Natural killer cell (primary cell): ENCODE data around the gene ASPHD2. TPM values are rescaled to one million over a fixed set of nuclear protein-coding genes. Genes with fewer than 3 reads are reported as not detected.

Experiments used
- ATAC-seq, 3 donors: fragments of 150-1000 bp in 2 of 3; fragments of 200-7000 bp in 1 of 3; cut with Tn5 transposase; 1 replicate in 1 of 3; 2 replicates in 2 of 3; pipeline ENCODE4 v1.10.0; 2021; ENCODE audit warnings: mild to moderate bottlenecking in 2 of 3, moderate library complexity in 2 of 3
- DNase-seq, 2 donors: peaks; one replicate each; pipeline versions ENCODE4 v3.0.0 to v3.0.0-alpha.2; 2013 to 2021; ENCODE audit warnings: mixed read lengths in 1 of 2
- H3K27ac ChIP-seq: one replicate; pipeline ENCODE4 v1.5.1; 2013; ENCODE audit warnings: mild to moderate bottlenecking, low read length
- H3K27me3 ChIP-seq: one replicate; pipeline ENCODE4 v1.6.1; 2013; ENCODE audit warnings: low read length; ENCODE audit not compliant: control insufficient read depth, insufficient read depth
- H3K36me3 ChIP-seq: one replicate; pipeline ENCODE4 v1.6.1; 2013; ENCODE audit warnings: low read length; ENCODE audit not compliant: control insufficient read depth, insufficient read depth
- H3K4me1 ChIP-seq: one replicate; pipeline ENCODE4 v1.6.1; 2013; ENCODE audit warnings: low read length; ENCODE audit not compliant: control insufficient read depth, insufficient read depth
- H3K4me3 ChIP-seq: one replicate; pipeline ENCODE4 v1.5.1; 2013; ENCODE audit warnings: low read length
- H3K9me3 ChIP-seq: one replicate; pipeline ENCODE4 v1.6.1; 2013; ENCODE audit warnings: low read length; ENCODE audit not compliant: control insufficient read depth, insufficient read depth
- H3K27ac Mint-ChIP-seq, 2 donors: one replicate each; pipeline ENCODE4 v1.8.0; 2022; ENCODE audit warnings: mild to moderate bottlenecking in 2 of 2, mixed read lengths in 2 of 2, moderate library complexity in 1 of 2
- H3K27me3 Mint-ChIP-seq, 2 donors: one replicate each; pipeline ENCODE4 v1.8.0; 2022; ENCODE audit warnings: low read depth in 2 of 2, mixed read lengths in 2 of 2
- H3K36me3 Mint-ChIP-seq: one replicate; pipeline ENCODE4 v1.8.0; 2022; ENCODE audit warnings: mixed read lengths
- H3K4me1 Mint-ChIP-seq, 2 donors: one replicate each; pipeline ENCODE4 v1.8.0; 2022; ENCODE audit warnings: mixed read lengths in 2 of 2
- H3K4me3 Mint-ChIP-seq: one replicate; pipeline ENCODE4 v1.8.0; 2022; ENCODE audit warnings: mild to moderate bottlenecking, moderate library complexity, mixed read lengths
- H3K9me3 Mint-ChIP-seq, 2 donors: one replicate each; pipeline ENCODE4 v1.8.0; 2022; ENCODE audit warnings: mixed read lengths in 2 of 2
- CTCF ChIP-seq: fragments of 200-600 bp; IDR thresholded peaks from one replicate; pipeline ENCODE4 v1.8.0; 2022; ENCODE audit warnings: antibody characterized with exemption
- WGBS: methylation state at CpG from one replicate; pipeline ENCODE4 v1.1.7; 2013; ENCODE audit warnings: missing lambda C conversion rate; ENCODE audit not compliant: insufficient coverage; 5-methylcytosine and 5-hydroxymethylcytosine counted together
- intact Hi-C: fragments of 100-400 bp; cut with micrococcal nuclease; formaldehyde crosslinking; loops from one replicate; pipeline ENCODE4 v1.14.2; 2022
- total RNA-seq, 4 donors: library from RNA; stranded (reverse); fragments of 120-200 nt in 1 of 4; gene quantifications; one replicate each; pipeline versions ENCODE4 v1.2.3 to v1.2.4, GENCODE V29; 2013 to 2022

ASPHD2 gene
- total RNA-seq, 3 donors from 2014 or later (not counting 1 experiment from before 2014, with no cell fraction given) = 1.6 to 3.0 (median 1.9) TPM

- intact Hi-C loops = no loop called here
- TF ChIP-seq CTCF = no peak
- H3K36me3 ChIP-seq = peaks cover 30% of the 10 kb centered on the region
- ATAC-seq (no peak), DNase-seq (no peak)
- no peaks in the 10 kb centered on the region for H3K27me3 ChIP-seq
- Mint-ChIP-seq H3K27me3 (no peaks in the 10 kb centered on the region), H3K36me3 (peaks cover 18% of the 10 kb centered on the region), H3K27ac (no peak overlapping the region), H3K9me3 (no peaks in the 10 kb centered on the region), H3K4me1 (peaks cover 33 to 42% of the 10 kb centered on the region in 2 donors), H3K4me3 (no peak overlapping the region)
- H3K27ac ChIP-seq = no peak overlapping the region
- 96% methylated on average over 3 of the region's 4 CpGs for whole genome bisulfite sequencing
- no peak overlapping the region for H3K4me3 ChIP-seq
- H3K4me1 ChIP-seq = peaks cover 7% of the 10 kb centered on the region
- no peaks in the 10 kb centered on the region for H3K9me3 ChIP-seq
Measured at GRCh38 chr22:26476705-26477340, 47.8 kb downstream of the ASPHD2 start.

- intact Hi-C loops = no loop called here
- H3K4me3 Mint-ChIP-seq = no peak overlapping the region
- no peaks in the 10 kb centered on the region for H3K9me3 ChIP-seq
- peaks cover 25% of the 10 kb centered on the region for H3K36me3 ChIP-seq
- H3K27me3 Mint-ChIP-seq = no peaks in the 10 kb centered on the region
- no peak overlapping the region for H3K4me3 ChIP-seq
- TF ChIP-seq CTCF = no peak
- DNase-seq (no peak), ATAC-seq (no peak)
- no peaks in the 10 kb centered on the region for H3K9me3 Mint-ChIP-seq
- no peak overlapping the region for H3K27ac ChIP-seq
- peaks cover 18% of the 10 kb centered on the region for H3K36me3 Mint-ChIP-seq
- H3K27me3 ChIP-seq = no peaks in the 10 kb centered on the region
- 39% methylated on average over 4 of the region's 4 CpGs for WGBS
- peaks cover 7% of the 10 kb centered on the region for H3K4me1 ChIP-seq
- H3K4me1 Mint-ChIP-seq = peaks cover 38 to 47% of the 10 kb centered on the region in 2 donors
- no peak overlapping the region for H3K27ac Mint-ChIP-seq
Measured at GRCh38 chr22:26477341-26477731, 48.3 kb downstream of the ASPHD2 start.

- intact Hi-C loops = no loop called here
- no peak overlapping the region for H3K4me3 ChIP-seq
Measured at GRCh38 chr22:26479043-26479791, 50.2 kb downstream of the ASPHD2 start.

More at GRCh38 chr22:26479043-26479791, 50.2 kb downstream of the ASPHD2 start:
- no peaks in the 10 kb centered on the region for H3K9me3 Mint-ChIP-seq
- no peak for ATAC-seq
- Histone ChIP-seq H3K36me3 (peaks cover 13% of the 10 kb centered on the region), H3K27me3 (no peaks in the 10 kb centered on the region), H3K9me3 (no peaks in the 10 kb centered on the region), H3K27ac (no peak overlapping the region), H3K4me1 (peaks cover 12% of the 10 kb centered on the region)
- no peak for DNase-seq
- no peaks in the 10 kb centered on the region for H3K27me3 Mint-ChIP-seq
- H3K27ac Mint-ChIP-seq = peak overlapping the region; percentile 8 to 21
- 27% methylated on average over 11 of the region's 12 CpGs for WGBS
- TF ChIP-seq CTCF = no peak
- H3K4me1 Mint-ChIP-seq = peaks cover 56 to 57% of the 10 kb centered on the region in 2 donors
- peak overlapping the region; percentile 14 for H3K4me3 Mint-ChIP-seq
- H3K36me3 Mint-ChIP-seq = peaks cover 18% of the 10 kb centered on the region
